RWPE2 (cell line): Measurements from ENCODE around the gene SLC16A2.
A peak's percentile ranks its signal among the peaks of the same experiment; 100 is the strongest.
"Not testable (repeated sequence)": the region's sequence is repeated elsewhere in the genome, so short reads cannot be mapped to it uniquely, and the experiment has no call there.

Experiments used
- ATAC-seq: fragments of 200-7000 bp; cut with Tn5 transposase; 3 replicates; pipeline ENCODE4 v1.9.1; 2021; ENCODE audit warnings: low read depth
- DNase-seq: peaks from one replicate; pipeline ENCODE4 v3.0.0-alpha.2; 2020; ENCODE audit warnings: low spot score
- H3K27ac ChIP-seq: fragments of 450-650 bp; 2 replicates; pipeline ENCODE4 v1.5.1; 2017; ENCODE audit warnings: mild to moderate bottlenecking; ENCODE audit not compliant: poor library complexity, severe bottlenecking
- H3K27me3 ChIP-seq: fragments of 250-450 bp; sonication (Bioruptor Pico); 2 replicates; pipeline ENCODE4 v1.5.1; 2021; ENCODE audit warnings: mild to moderate bottlenecking, moderate library complexity; ENCODE audit not compliant: insufficient read depth, poor library complexity, severe bottlenecking
- H3K36me3 ChIP-seq: fragments of 250-450 bp; sonication (Bioruptor Pico); 2 replicates; pipeline ENCODE4 v1.5.1; 2020; ENCODE audit warnings: low read depth, mild to moderate bottlenecking, moderate library complexity
- H3K4me1 ChIP-seq: fragments of 250-450 bp; sonication (Bioruptor Pico); 2 replicates; pipeline ENCODE4 v1.5.1; 2021; ENCODE audit warnings: mild to moderate bottlenecking, moderate library complexity; ENCODE audit not compliant: insufficient read depth, poor library complexity, severe bottlenecking
- H3K4me3 ChIP-seq: fragments of 250-450 bp; sonication (Bioruptor Pico); 2 replicates; pipeline ENCODE4 v1.5.1; 2021; ENCODE audit warnings: mild to moderate bottlenecking, moderate library complexity; ENCODE audit not compliant: severe bottlenecking
- H3K9me3 ChIP-seq: fragments of 250-450 bp; sonication (Bioruptor Pico); 2 replicates; pipeline ENCODE4 v1.5.1; 2021; ENCODE audit warnings: mild to moderate bottlenecking, moderate library complexity; ENCODE audit not compliant: severe bottlenecking
- CTCF ChIP-seq: fragments of 450-650 bp; IDR thresholded peaks from one replicate; pipeline ENCODE4 v1.5.1; 2017; ENCODE audit warnings: mild to moderate bottlenecking, moderate library complexity; ENCODE audit not compliant: poor library complexity, severe bottlenecking

SLC16A2 gene

GRCh38 chrX:74449937-74450330 is 28.6 kb downstream of the SLC16A2 start:
- Histone ChIP-seq H3K4me3 (no peak overlapping the region), H3K36me3 (no peaks in the 10 kb centered on the region), H3K27me3 (no peaks in the 10 kb centered on the region), H3K27ac (peak overlapping the region; percentile 97), H3K4me1 (peaks cover 35% of the 10 kb centered on the region), H3K9me3 (no peaks in the 10 kb centered on the region)
- TF ChIP-seq CTCF = no peak
- ATAC-seq (peak; percentile 63), DNase-seq (peak; percentile 31)

- H3K27ac ChIP-seq = peak overlapping the region; percentile 97
- H3K36me3 ChIP-seq = no peaks in the 10 kb centered on the region
- no peaks in the 10 kb centered on the region for H3K9me3 ChIP-seq
- peak; percentile 80 for ATAC-seq
- H3K4me1 ChIP-seq = peaks cover 35% of the 10 kb centered on the region
- no peaks in the 10 kb centered on the region for H3K27me3 ChIP-seq
- DNase-seq = peak; percentile 45
- no peak for TF ChIP-seq CTCF
- H3K4me3 ChIP-seq = no peak overlapping the region
Measured at GRCh38 chrX:74450803-74451449, 29.6 kb downstream of the SLC16A2 start.

- peaks cover 32% of the 10 kb centered on the region for H3K4me1 ChIP-seq
- H3K9me3 ChIP-seq = no peaks in the 10 kb centered on the region
- DNase-seq (no peak), ATAC-seq (no peak)
- no peak for TF ChIP-seq CTCF
- no peaks in the 10 kb centered on the region for H3K36me3 ChIP-seq
- H3K27ac ChIP-seq = peak overlapping the region; percentile 97
- H3K27me3 ChIP-seq = no peaks in the 10 kb centered on the region
- H3K4me3 ChIP-seq = no peak overlapping the region
Measured at GRCh38 chrX:74451450-74452198, 30.3 kb downstream of the SLC16A2 start.

- no peak overlapping the region for H3K4me3 ChIP-seq
- no peaks in the 10 kb centered on the region for H3K27me3 ChIP-seq
- H3K9me3 ChIP-seq = no peaks in the 10 kb centered on the region
- no peak for DNase-seq
- ATAC-seq = no peak
- H3K27ac ChIP-seq = peak overlapping the region; percentile 97
- H3K36me3 ChIP-seq = no peaks in the 10 kb centered on the region
- peaks cover 31% of the 10 kb centered on the region for H3K4me1 ChIP-seq
- TF ChIP-seq CTCF = no peak
Measured at GRCh38 chrX:74452199-74452481, 30.8 kb downstream of the SLC16A2 start.

GRCh38 chrX:74453178-74453577 is 31.9 kb downstream of the SLC16A2 start:
- H3K27me3 ChIP-seq = no peaks in the 10 kb centered on the region
- H3K9me3 ChIP-seq = no peaks in the 10 kb centered on the region
- DNase-seq (no peak), ATAC-seq (peak; percentile 44)
- TF ChIP-seq CTCF = no peak
- no peak overlapping the region for H3K4me3 ChIP-seq
- peaks cover 31% of the 10 kb centered on the region for H3K4me1 ChIP-seq
- H3K36me3 ChIP-seq = no peaks in the 10 kb centered on the region
- peak overlapping the region; percentile 97 for H3K27ac ChIP-seq

GRCh38 chrX:74454233-74454632 is 32.9 kb downstream of the SLC16A2 start:
- peaks cover 29% of the 10 kb centered on the region for H3K4me1 ChIP-seq
- not testable (repeated sequence) for H3K4me3 ChIP-seq, H3K36me3 ChIP-seq, H3K27me3 ChIP-seq, H3K27ac ChIP-seq, DNase-seq, H3K9me3 ChIP-seq, ATAC-seq
